ENCODE measurements around the gene ZNF385D. TPM values are rescaled to one million over a fixed set of nuclear protein-coding genes. Genes with fewer than 3 reads are reported as not detected.

ZNF385D gene
- total and polyA plus RNA-seq, 2 experiments from 2014 or later = 2.7 to 12.3 TPM

- peak overlapping the region; percentile 21; the same call in 1 of the 2 replicates for H3K27ac Mint-ChIP-seq
- H3K36me3 Mint-ChIP-seq (ENCODE audit: low read depth) = no peaks in the 10 kb centered on the region
- H3K4me3 Mint-ChIP-seq = no peak overlapping the region
- H3K4me3 ChIP-seq = no peak overlapping the region
- H3K27me3 ChIP-seq (ENCODE audit: insufficient read depth) = no peaks in the 10 kb centered on the region
- DNase-seq (ENCODE audit: low spot score) (no peak), ATAC-seq (no peak)
- H4K20me1 ChIP-seq (replicated peaks; ENCODE audit: insufficient read depth) = no peaks in the 10 kb centered on the region
- H3K9me2 ChIP-seq (ENCODE audit: insufficient read depth) = no peaks in the 10 kb centered on the region
- no peaks in the 10 kb centered on the region for H3F3A ChIP-seq (replicated peaks; ENCODE audit: low read depth)
- peaks cover 2% of the 10 kb centered on the region for H3K27me3 Mint-ChIP-seq (ENCODE audit: insufficient read depth, low read depth, poor library complexity)
- no peaks in the 10 kb centered on the region for H3K4me1 ChIP-seq (ENCODE audit: insufficient read depth)
- no peaks in the 10 kb centered on the region for H3K9me3 Mint-ChIP-seq
- H3K79me2 ChIP-seq (replicated peaks; ENCODE audit: insufficient read depth) = no peaks in the 10 kb centered on the region
- no peaks in the 10 kb centered on the region for H3K36me3 ChIP-seq (ENCODE audit: insufficient read depth)
- no peak overlapping the region for H3K4me2 ChIP-seq
- no peak overlapping the region for H3K27ac ChIP-seq (ENCODE audit: low read depth)
- no peak overlapping the region for H2AFZ ChIP-seq
- H3K4me1 Mint-ChIP-seq = peaks cover 3% of the 10 kb centered on the region; the same call in 2 of the 3 replicates
- TF ChIP-seq CREB1 (CRISPR knock-in tag; IDR thresholded peaks at IDR 0.05; ENCODE audit: low read depth) = no peak
- TF ChIP-seq, protein P1, sequence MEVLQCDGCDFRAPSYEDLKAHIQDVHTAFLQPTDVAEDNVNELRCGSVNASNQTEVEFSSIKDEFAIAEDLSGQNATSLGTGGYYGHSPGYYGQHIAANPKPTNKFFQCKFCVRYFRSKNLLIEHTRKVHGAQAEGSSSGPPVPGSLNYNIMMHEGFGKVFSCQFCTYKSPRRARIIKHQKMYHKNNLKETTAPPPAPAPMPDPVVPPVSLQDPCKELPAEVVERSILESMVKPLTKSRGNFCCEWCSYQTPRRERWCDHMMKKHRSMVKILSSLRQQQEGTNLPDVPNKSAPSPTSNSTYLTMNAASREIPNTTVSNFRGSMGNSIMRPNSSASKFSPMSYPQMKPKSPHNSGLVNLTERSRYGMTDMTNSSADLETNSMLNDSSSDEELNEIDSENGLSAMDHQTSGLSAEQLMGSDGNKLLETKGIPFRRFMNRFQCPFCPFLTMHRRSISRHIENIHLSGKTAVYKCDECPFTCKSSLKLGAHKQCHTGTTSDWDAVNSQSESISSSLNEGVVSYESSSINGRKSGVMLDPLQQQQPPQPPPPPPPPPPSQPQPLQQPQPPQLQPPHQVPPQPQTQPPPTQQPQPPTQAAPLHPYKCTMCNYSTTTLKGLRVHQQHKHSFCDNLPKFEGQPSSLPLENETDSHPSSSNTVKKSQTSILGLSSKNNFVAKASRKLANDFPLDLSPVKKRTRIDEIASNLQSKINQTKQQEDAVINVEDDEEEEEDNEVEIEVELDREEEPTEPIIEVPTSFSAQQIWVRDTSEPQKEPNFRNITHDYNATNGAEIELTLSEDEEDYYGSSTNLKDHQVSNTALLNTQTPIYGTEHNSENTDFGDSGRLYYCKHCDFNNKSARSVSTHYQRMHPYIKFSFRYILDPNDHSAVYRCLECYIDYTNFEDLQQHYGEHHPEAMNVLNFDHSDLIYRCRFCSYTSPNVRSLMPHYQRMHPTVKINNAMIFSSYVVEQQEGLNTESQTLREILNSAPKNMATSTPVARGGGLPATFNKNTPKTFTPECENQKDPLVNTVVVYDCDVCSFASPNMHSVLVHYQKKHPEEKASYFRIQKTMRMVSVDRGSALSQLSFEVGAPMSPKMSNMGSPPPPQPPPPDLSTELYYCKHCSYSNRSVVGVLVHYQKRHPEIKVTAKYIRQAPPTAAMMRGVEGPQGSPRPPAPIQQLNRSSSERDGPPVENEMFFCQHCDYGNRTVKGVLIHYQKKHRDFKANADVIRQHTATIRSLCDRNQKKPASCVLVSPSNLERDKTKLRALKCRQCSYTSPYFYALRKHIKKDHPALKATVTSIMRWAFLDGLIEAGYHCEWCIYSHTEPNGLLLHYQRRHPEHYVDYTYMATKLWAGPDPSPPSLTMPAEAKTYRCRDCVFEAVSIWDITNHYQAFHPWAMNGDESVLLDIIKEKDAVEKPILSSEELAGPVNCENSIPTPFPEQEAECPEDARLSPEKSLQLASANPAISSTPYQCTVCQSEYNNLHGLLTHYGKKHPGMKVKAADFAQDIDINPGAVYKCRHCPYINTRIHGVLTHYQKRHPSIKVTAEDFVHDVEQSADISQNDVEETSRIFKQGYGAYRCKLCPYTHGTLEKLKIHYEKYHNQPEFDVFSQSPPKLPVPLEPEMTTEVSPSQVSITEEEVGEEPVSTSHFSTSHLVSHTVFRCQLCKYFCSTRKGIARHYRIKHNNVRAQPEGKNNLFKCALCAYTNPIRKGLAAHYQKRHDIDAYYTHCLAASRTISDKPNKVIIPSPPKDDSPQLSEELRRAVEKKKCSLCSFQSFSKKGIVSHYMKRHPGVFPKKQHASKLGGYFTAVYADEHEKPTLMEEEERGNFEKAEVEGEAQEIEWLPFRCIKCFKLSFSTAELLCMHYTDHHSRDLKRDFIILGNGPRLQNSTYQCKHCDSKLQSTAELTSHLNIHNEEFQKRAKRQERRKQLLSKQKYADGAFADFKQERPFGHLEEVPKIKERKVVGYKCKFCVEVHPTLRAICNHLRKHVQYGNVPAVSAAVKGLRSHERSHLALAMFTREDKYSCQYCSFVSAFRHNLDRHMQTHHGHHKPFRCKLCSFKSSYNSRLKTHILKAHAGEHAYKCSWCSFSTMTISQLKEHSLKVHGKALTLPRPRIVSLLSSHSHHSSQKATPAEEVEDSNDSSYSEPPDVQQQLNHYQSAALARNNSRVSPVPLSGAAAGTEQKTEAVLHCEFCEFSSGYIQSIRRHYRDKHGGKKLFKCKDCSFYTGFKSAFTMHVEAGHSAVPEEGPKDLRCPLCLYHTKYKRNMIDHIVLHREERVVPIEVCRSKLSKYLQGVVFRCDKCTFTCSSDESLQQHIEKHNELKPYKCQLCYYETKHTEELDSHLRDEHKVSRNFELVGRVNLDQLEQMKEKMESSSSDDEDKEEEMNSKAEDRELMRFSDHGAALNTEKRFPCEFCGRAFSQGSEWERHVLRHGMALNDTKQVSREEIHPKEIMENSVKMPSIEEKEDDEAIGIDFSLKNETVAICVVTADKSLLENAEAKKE (CRISPR knock-in tag; IDR thresholded peaks at IDR 0.05) = no peak
- TF ChIP-seq, protein P2, sequence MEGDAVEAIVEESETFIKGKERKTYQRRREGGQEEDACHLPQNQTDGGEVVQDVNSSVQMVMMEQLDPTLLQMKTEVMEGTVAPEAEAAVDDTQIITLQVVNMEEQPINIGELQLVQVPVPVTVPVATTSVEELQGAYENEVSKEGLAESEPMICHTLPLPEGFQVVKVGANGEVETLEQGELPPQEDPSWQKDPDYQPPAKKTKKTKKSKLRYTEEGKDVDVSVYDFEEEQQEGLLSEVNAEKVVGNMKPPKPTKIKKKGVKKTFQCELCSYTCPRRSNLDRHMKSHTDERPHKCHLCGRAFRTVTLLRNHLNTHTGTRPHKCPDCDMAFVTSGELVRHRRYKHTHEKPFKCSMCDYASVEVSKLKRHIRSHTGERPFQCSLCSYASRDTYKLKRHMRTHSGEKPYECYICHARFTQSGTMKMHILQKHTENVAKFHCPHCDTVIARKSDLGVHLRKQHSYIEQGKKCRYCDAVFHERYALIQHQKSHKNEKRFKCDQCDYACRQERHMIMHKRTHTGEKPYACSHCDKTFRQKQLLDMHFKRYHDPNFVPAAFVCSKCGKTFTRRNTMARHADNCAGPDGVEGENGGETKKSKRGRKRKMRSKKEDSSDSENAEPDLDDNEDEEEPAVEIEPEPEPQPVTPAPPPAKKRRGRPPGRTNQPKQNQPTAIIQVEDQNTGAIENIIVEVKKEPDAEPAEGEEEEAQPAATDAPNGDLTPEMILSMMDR (conservative IDR thresholded peaks at IDR 0.05; ENCODE audit: low read depth in 2 of 2) = no peak
- TF ChIP-seq EZH2 (IDR thresholded peaks at IDR 0.05; ENCODE audit: low read depth, unreplicated experiment) = no peak
- TF ChIP-seq POLR2AphosphoS5 (IDR thresholded peaks at IDR 0.05; ENCODE audit: low read depth) = no peak
Measured at GRCh38 chr3:21446945-21447475, 304.0 kb downstream of the ZNF385D start.

Data from GM23338 (cell line).